Measurements from ENCODE around the gene SLC6A1.
A peak's percentile ranks its signal among the peaks of the same experiment; 100 is the strongest.

The SLC6A1 gene

DNA sequence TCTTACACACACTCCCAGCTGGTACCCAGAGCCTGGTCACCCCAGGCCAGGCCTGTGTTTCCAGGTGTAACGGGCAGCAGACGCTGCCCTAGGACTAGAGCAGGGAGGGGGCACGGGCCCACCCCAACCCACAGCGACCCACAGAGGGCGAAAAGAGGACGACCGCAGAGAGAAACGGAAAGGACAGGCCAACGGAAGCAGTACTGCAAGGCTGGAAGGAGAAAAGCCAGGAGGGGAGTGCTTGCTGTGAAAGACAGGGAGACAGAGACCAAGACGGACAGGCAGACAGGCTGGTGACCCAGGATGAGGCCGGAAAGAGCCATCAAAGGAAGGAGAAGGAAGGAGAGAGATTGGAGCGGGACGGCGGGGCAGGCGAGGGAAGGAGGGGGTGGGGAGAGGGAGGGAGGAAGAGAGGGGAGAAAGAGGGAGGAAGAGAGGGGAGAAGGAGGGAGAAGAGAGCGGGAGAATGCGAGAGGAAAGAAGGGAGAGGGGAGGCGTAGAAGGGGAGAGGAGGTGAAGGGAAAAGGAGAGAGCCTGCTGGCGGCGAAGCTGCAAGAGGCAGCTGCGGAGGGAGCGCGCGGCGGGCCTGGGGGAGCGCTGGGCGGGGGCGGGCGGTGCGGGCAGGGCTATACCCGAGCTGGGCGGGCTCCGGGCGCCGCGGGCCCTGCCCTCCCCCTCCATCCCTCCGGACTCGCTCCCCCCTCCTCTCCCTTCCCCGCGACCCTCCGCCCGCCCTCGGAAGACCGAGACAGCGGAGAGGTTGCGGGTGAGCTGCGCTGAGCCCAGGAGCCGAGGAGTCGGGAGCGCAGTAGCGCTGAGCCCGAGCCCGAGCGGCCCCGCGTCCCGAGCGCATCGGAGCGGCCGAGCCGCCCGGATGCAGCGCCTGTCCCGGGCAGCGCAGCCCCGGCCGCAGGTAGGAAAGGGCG is at the start of gene SLC6A1:
Gene SLC6A1 (plus strand): TSS at position 732 of the 926 bp plus-strand sequence. CDS start 24,464 bp downstream, outside the sequence.
- no peak for DNase-seq (ENCODE audit: low read depth in 2 of 2, low spot score in 1 of 2)

DNA sequence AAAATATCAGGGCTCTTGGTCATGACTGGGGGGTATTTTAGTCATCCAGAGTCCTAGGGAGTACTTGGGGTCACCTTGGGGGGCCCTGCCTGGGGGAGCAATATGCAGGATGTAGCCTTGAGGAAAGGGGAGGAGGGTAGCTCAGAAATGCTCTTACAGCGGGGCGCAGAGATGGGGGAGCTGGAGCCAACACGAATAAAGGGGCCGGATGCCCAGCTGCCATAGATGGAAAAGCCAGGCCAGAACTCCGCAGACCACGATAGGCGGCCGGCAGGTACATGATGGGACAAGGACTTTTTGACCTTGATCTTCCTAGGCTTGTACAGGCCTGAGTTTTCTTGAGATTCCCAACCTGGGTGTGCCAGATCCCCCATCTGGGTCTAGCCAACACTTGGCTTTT is 47.7 kb upstream of the SLC6A1 start:
- DNase-seq (ENCODE audit: low read depth in 2 of 2, low spot score in 1 of 2), result no peak

DNA sequence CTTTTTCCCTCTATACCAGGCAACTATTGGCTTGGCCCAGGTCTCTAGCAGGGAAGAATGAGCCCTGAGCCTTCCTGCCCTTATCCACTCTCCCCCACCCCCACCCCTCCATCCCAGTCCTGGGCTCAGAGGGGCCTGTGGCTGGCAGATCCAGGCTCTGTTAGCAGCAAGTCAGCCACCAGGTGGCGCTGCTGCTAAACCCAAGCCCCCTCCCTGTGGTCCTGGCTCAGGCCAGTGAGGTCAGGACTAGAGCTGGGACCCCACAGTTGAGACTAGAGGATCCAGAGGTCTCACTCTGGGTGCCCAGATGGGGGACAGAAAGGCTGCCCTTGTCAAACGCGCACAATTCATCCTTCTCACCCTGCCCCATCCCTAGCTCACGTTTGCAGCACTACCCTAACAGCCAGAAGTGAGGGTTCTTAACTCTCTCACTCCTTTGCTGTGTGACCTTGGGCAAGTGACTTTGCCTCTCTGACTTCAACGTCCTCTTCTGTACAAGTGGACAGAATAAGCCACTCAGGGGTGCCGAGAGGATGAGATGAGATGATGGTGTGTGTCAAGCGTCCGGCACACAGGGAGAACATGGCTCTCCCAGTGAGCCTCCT is 46.8 kb upstream of the SLC6A1 start:
- DNase-seq (ENCODE audit: low read depth in 2 of 2, low spot score in 1 of 2), result peak in 1 of 2 donors; percentile 7

DNA sequence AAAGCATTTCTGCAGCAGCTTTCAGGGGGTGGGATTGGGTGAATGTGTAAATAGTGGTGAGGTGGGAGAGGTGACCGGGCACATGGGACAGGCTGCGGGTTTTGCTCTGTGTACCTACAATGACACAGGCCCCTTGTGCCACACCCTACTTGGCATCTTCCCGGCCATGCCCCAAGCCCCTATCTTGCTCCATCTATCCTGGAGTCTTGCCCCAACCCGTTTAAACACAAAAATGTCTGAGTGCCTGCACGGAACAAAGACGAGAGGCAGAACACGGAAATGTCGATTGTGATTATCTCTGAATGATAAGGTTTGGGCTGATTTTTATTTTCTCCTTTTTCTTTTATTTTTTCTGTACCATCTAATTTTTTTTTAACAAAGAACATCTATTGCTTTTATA is 46.0 kb upstream of the SLC6A1 start:
- DNase-seq (ENCODE audit: low read depth in 2 of 2, low spot score in 1 of 2), result no peak

DNA sequence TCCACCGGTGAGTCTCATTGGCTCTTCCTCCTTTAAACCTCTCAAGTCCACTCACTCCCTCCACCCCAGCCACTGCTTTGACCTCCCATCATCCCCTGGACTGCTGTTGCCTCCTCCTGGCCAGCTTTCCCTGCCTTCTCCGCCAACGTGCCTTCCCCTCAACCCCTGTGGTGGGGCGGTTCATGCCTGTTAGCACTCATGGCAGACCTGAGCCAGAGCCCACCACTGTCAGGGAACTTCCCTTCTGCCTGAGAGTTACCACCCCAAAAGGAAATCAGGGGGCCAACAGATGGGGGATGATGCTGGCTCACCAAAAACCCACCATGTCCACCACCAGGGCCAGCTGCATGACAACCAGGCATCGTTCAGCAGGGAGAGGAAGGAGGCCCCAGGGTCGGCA is 44.2 kb upstream of the SLC6A1 start:
- no peak for DNase-seq (ENCODE audit: low read depth in 2 of 2, low spot score in 1 of 2)

DNA sequence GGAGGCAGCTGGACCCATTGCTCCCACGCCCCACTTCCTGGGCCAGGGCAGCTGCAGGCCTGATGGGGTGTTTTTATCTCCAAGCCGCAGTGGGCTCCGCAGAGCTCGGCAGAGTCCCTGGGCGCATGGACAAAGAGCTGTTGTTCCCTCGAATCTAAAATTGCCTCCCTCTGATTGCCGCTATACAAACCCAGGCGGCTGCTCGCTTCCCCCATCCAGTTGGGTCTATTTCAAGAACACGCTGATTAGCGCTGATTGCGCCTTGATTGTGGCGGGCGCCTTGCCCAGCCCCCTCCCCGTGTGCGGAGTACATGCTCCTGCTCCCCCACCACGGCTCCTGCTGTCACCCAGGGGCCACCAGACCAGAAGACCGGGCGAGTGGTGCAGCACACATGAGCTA is 43.4 kb upstream of the SLC6A1 start:
- no peak for DNase-seq (ENCODE audit: low read depth in 2 of 2, low spot score in 1 of 2)

DNA sequence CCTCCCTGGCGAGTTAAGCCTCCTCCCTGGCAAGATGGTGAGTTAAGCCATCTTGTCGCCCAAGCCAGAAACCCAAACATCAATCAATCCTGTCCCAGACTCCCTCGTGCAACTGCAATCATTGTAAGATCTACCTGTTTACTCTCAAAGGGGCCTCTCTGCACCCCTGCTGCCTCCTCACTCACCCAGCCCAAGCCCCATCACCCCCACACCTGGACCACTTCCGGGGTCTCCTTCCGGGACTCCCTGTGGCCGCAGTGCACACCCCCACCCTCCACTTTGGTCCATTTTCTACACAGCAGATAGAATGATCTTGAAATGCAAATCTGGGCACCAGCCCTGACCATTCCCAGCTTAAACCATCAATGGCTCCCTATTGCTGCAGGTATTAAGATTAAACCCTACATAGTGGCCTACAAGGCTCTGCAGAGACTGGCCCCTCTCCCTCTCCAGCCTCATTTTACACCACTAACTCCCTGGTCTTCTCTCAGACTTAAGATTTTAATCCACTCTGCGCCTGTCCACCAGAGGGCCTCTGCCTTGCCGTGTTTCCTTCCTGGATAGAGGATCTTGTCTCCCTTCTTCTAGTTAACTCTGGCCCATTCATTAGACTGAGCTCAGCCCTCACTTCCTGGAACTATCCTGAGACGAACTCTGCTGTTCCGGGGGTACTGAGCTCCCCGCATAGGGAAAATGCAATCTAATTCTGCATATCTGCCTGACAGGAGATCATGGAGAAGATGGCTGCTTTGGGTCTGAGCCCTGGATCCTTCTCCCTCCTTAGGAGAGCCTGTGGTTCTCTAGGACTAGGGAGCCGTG is 41.9 kb upstream of the SLC6A1 start:
- DNase-seq (ENCODE audit: low read depth in 2 of 2, low spot score in 1 of 2), result no peak

DNA sequence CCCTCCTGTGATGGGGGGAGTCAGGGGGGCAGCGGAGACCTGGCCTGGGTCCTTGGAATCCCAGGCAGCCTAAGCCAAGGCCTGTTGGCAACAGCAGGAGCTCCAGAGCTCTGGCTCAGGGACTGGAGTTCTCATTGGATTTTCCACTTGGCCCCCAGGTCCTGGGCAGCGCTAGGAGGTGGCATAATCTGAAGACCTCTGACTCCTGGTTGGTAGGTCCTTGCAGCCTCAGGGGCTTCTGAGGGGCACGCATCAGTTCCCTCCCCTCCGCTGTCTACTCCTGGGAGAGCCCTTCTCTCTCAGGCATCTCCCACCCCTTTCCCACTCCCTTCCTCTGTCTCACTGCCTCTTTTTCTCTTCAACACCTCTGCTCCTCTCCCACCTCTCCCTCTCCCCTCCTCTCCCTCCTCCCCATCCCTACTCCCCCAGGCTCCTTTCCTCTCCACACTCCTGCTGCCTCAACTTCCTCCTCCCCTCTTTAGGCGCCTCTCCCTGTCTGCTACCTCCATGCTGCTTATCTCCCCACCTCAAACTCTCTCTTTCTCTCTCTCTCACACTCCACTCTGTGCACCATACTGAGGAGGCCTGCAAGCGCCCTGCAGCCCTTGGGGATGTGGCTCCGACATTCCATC is 41.1 kb upstream of the SLC6A1 start:
- DNase-seq (ENCODE audit: low read depth in 2 of 2, low spot score in 1 of 2), result no peak

DNA sequence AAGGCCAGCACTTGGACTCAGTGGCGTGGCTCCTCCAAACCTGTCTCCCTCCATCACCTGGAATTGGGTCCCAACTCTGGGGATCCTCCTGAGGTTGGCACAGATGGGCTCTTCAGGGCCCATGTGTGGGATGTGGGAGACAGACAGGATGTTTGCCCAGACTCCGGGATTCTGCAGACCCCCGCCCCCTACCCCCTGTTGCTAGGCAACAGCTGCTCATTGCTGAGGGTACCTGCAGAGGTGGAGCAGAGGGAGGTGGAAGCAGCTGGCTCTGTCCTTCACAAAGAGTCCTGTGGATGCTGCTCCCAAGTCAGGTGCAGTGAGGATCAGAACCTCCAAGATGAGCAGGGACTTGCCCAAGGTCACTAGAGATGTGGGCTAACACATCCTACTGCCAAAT is 40.0 kb upstream of the SLC6A1 start:
- DNase-seq (ENCODE audit: low read depth in 2 of 2, low spot score in 1 of 2), result no peak

DNA sequence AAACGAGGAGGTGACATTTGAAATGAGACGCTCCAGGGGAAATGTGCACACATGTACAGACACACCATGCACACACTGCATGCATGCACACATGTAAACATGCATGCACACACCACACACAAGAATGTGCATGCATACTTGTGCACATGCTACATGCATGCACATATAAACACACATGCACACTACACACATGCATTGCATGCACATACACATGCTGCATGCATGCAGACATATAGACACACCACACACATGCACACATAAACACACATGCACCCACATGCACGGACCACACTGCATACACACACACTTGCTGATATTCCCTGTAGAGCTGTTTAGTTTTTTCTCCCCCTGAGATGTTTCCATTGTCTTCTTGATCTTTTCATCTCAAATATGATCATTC is 37.8 kb upstream of the SLC6A1 start:
- DNase-seq (ENCODE audit: low read depth in 2 of 2, low spot score in 1 of 2), result no peak

DNA sequence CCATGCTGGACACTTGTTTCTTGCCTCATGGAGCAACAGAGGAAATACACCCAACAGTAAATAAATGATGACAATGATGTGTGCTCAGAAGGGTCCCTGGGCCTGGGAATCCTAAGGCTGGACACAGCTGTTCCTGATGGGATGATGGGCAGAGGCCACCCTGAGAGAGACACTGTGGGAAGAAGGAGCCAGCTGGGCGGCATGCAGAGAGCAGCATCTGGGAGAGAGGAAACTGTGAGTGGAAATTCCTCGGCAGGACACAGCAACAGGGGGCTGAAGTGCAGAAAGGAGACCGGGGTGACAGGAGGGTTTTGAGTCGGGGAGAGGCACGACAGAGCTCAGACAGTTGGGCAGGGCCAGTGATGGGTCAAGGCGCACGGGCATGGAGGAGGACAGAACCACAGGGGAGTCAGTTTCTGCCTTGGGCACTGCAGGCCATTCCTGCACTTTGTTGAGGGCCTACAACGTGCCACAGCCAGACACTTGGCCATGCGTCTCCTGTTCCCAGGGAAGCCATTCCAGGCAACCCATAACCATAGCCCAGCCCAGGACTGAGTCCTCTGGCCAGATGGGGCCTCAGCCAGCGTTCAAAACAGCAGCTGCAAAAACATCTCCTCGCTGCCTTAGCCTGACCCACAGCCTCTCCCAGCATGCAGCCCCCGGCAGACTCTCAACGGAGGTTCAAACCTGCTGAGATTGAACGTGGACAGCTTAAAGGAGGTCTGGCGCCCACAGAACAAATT is 36.7 kb upstream of the SLC6A1 start:
- no peak for DNase-seq (ENCODE audit: low read depth in 2 of 2, low spot score in 1 of 2)

DNA sequence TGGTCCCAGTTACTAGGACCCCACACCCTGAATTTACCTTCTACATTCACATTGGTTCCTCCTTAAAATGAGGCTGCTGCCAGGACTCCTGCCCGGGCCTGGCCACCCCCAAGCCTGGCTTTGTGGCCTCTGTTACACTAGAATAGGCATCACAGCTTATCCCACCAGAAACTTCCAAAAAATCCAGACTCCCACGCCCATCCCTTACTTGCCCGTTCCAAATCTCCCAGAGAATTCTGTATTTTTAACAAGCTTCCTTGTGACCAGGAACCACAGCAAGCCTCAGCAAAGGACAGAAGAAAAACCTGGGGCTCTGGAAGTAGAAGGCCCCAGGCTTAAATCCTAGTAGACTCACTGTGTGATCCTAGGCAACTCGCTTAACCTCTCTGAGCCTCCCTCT is 36.0 kb upstream of the SLC6A1 start:
- DNase-seq (ENCODE audit: low read depth in 2 of 2, low spot score in 1 of 2), result no peak

DNA sequence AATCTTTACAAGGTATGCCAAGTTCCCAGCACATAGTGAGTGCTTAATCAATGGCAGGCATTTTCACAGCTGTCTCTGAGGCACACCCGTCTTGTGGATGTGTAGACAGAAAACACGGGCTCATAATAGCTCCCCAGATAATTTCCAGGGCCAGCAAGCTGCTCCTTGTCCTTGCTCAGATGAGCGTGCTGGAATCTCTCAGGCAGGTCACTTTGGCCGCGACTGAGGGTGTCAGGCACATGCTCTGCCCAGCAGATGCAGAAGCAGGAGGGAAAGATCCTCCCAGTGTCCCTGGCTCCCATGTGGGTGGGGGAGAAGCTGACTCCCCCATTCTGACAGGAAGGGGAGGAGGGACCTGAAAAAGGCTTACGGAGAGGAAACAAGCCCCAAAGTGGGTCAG is 35.6 kb upstream of the SLC6A1 start:
- DNase-seq (ENCODE audit: low read depth in 2 of 2, low spot score in 1 of 2), result no peak

DNA sequence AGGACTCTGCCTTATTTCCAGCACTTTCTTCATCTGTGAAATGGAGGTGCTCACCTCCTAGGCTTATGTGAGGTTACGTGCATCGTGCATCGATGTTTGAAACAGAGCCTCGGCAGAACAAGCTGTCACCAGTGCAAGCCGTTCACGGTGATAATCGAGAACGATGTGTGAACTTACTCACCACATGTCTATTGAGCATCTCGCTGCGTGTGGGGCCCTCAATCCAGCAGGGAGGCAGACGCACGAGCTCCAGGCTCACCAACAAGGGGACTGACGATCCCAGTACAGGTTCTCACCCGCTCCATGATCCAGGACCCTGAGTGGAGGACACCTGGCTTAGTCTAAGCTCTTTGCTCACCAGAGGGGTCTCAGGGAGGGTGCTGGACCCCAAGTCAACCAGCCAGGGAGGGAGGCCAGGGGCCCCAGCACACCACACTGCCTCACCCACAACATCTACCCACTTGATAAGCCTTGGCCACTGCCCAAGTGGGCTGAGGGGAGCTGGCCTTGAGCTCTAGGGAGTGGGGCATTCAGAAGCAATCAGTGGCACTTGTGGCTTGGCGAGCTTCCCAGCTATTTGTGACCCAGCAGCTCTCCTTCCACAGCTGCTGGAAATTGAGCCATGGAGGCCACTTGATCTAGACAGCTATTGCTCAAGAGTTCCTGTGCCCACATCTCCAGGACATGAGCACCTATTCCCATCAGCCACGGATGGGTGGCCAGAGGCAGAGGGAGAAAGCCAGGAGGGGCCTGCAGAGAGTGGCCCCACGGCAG is 34.4 kb upstream of the SLC6A1 start:
- no peak for DNase-seq (ENCODE audit: low read depth in 2 of 2, low spot score in 1 of 2)

DNA sequence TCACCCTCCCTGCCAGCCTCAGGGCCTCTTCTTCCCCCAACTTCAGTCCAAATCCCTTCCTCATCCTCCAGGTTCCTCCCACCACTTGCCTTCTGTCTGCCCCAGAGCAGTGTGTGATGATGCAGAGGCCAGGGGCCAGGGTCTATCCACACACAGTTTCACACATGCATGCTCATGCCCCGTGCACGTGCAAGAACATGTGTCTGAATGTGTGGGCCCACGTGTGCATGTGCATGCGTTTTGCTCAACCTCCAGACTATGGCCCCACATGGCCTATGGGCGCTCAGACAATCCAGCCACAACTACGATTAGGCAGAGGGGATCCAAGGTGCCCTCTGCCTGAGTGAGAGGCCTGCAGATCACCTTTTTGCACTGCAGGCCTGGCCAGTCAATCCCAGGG is 32.3 kb upstream of the SLC6A1 start:
- DNase-seq (ENCODE audit: low read depth in 2 of 2, low spot score in 1 of 2), result no peak

DNA sequence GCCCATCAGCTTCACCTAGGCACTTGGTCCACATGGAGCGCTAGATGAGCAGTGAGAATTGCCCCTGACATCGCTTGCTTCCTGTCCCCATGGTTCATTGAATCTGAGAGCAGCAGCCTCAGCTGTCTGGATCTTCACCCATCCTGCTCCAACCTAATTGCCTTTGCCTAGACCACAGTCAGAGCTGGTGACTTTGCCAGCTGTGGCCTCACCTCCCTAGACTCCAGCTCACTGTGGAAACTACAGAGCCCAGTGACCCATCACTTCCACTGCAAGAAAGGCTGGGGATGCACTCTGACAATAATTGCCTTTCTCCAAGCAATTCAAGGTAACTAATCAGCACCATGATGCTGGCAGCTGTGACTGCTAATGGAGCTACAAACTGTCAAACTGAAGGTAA is 30.6 kb upstream of the SLC6A1 start:
- DNase-seq (ENCODE audit: low read depth in 2 of 2, low spot score in 1 of 2), result no peak

DNA sequence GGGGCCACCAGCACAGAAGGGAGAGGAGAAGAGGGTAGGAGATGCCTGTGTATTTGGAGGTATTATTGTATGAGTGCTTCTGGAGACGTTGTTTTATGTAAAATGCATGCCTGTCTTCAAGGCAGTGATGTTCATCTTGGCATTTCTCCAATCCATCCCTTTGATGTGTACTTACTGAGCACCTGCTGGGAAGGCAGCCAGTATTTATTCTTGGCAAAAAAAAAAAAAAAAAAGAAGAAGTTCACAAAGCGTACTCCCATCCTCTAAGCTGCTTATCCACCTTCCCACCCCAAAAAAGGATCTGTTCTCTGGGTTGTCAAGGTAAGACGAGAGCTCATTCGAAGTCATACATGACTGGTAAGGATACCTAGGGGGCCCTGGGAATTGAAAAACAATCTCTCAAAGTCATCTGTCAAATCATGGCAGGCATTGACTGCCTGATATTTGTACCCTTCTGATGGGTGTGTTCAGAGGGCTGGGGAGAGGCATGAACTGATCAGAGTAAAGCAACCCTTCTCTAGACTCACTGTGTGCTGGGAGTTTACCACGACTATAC is 30.0 kb upstream of the SLC6A1 start:
- no peak for DNase-seq (ENCODE audit: low read depth in 2 of 2, low spot score in 1 of 2)

DNA sequence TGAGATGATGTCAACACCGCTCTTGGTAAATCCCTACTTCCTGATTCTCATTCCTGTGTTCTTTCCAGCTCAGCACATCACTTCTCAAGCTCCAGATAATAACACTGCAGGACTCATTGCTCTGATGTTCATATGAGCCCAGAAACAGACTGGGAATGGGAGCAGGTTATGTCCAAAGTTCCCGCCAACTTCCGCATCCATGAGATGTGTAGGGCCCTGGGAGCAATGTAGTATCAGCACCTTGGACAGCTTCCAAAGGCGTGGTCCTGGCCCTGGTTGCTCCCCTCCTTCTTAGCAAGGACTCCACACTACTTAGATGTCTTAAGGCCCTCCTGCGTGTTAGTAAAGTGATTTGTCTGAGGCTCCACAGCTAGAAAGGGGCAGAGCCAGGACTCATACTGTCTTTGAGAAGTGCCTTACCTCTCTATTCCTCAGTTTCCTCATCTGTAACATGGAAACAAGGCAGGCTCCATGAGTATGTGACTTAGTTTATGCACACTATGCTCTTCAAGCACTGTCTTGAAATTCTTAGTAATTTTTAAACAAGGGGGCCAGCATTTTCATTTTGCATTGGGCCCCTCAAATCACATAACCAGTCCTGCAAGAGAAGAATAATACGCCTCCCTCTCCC is 27.9 kb upstream of the SLC6A1 start:
- DNase-seq (ENCODE audit: low read depth in 2 of 2, low spot score in 1 of 2), result no peak

DNA sequence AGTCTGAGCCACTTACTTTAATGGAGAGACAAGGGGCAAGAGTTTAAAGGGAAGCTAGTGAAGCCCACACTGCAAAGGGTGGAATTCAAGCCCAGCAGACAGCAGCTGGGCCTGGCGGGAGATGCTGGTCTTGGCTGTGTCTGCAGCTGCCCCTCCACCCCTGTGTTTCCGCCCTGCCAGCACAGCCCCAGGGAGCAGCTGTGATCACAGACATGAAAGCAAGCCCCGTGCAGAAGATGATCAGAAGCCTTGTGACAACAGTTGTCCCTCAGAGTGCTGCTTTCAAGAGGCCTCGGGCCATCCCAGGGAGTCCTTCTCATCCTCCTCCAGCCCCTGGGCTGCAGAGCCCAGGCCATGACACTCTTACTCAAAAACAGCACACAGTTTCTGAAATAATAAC is 24.1 kb upstream of the SLC6A1 start:
- DNase-seq (ENCODE audit: low read depth in 2 of 2, low spot score in 1 of 2), result no peak
